Thyroid gland (tissue), 4 donors: ENCODE measurements around the gene ACVR1B.

Experiments
- CTCF ChIP-seq, 6 experiments: fragments of 200-600 bp in 3 of 6; fragments of 450-650 bp in 3 of 6; sonication (generic) in 3 of 6; IDR thresholded peaks; one replicate each; pipeline ENCODE4 v1.5.1; 2016 to 2019; ENCODE audit warnings: antibody characterized with exemption in 6 of 6, mild to moderate bottlenecking in 2 of 6, inconsistent platforms in 1 of 6, moderate library complexity in 1 of 6
- POLR2A ChIP-seq, 2 donors: fragments of 450-650 bp; IDR thresholded peaks; one replicate each; pipeline ENCODE4 v1.6.1; 2017; ENCODE audit warnings: antibody characterized with exemption in 2 of 2, mild to moderate bottlenecking in 2 of 2, moderate library complexity in 1 of 2

DNA sequence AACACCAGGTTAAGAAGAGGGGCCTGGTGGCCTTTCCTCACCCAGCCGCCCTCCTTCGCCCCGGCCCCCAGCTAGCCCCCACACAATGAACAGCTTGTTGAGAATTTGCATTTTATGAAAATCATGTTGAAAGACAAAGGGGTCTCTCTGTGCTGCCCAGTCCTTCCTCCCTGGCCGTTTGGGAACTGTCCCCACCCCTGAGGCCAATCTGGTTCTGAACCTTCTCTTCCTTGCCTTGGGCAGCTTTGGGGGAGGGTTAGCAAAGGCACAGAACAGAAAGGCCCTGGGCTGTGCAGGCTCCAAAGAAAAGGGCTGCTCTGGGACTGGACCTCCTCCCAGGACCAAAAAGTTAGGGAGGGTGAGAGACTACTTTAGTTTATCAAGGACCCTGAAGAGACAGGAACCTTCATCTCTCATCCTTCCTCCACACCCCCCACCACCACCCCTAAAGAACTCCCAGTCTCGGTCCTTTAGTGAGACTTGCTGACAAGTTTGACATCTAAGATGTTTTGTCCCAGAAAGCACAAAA, 56.5 kb downstream of the ACVR1B start:
- TF ChIP-seq POLR2A (IDR thresholded peaks at IDR 0.05) (no peak), CTCF (IDR thresholded peaks at IDR 0.05) (no peak)
